PC-9 (cell line): ENCODE data around the gene ASIC1.

ENCODE experiments used
- EZH2 ChIP-seq: fragments of 200-600 bp; sonication (generic); IDR thresholded peaks from 2 replicates; pipeline ENCODE4 v1.8.0; 2017; ENCODE audit warnings: antibody characterized with exemption, low read depth
- TF ChIP-seq, protein P1 (sequence below): fragments of 200-600 bp; sonication (generic); conservative IDR thresholded peaks from 2 replicates; pipeline ENCODE4 v1.6.1; 2017; ENCODE audit warnings: mixed run types, antibody characterized with exemption, mild to moderate bottlenecking, moderate library complexity

DNA sequence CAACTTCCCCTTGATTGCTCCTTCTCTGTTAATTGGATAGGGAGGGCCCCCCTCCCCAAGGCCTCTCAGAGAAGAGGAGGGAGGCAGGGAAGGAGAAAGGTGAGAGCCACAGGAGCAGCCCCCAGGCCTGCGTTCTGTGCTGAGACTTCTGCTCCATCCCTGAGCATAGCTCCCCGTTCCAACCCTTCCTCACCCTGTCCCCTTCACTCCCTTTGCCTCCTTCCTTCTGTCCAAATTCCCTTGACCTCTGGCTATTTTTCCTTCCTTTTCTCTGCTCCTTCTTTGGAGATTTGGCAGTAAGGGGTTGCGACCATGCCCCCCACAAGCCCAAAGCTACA lies 788 bp upstream of the ASIC1 start:
- no peak for TF ChIP-seq EZH2
- TF ChIP-seq, protein P1, sequence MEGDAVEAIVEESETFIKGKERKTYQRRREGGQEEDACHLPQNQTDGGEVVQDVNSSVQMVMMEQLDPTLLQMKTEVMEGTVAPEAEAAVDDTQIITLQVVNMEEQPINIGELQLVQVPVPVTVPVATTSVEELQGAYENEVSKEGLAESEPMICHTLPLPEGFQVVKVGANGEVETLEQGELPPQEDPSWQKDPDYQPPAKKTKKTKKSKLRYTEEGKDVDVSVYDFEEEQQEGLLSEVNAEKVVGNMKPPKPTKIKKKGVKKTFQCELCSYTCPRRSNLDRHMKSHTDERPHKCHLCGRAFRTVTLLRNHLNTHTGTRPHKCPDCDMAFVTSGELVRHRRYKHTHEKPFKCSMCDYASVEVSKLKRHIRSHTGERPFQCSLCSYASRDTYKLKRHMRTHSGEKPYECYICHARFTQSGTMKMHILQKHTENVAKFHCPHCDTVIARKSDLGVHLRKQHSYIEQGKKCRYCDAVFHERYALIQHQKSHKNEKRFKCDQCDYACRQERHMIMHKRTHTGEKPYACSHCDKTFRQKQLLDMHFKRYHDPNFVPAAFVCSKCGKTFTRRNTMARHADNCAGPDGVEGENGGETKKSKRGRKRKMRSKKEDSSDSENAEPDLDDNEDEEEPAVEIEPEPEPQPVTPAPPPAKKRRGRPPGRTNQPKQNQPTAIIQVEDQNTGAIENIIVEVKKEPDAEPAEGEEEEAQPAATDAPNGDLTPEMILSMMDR, result no peak
